K562 (cell line): ENCODE measurements around the gene TSPAN18. TPM values are rescaled to one million over a fixed set of nuclear protein-coding genes. Genes with fewer than 3 reads are reported as not detected.

Source experiments
- CSDE1 ChIP-seq, 2 experiments: fragments of 450-650 bp; IDR thresholded peaks; 2 replicates each; pipeline ENCODE4 v1.6.1; 2016; ENCODE audit warnings: mild to moderate bottlenecking in 1 of 2
- DPF2 ChIP-seq: fragments of 450-650 bp; IDR thresholded peaks from 2 replicates; pipeline ENCODE4 v1.6.1; 2016
- MAFK ChIP-seq: IDR thresholded peaks from 2 replicates; pipeline ENCODE4 v1.6.1; 2011; ENCODE audit warnings: low read length, improper control_type of control experiment
- POLR2AphosphoS2 ChIP-seq: IDR thresholded peaks from 2 replicates; pipeline ENCODE4 v1.6.1; 2012; ENCODE audit warnings: low read length, improper control_type of control experiment
- POLR2AphosphoS5 ChIP-seq: IDR thresholded peaks from 2 replicates; pipeline ENCODE4 v1.6.1; 2011; ENCODE audit warnings: mild to moderate bottlenecking, low read depth, low read length, moderate library complexity; ENCODE audit not compliant: control insufficient read depth, insufficient read depth
- POLR2B ChIP-seq: fragments of 450-650 bp; IDR thresholded peaks from 2 replicates; pipeline ENCODE4 v1.6.1; 2018; ENCODE audit warnings: low read depth; ENCODE audit not compliant: partially characterized antibody
- POLR2G ChIP-seq: fragments of 200-400 bp; formaldehyde crosslinking; IDR thresholded peaks from 2 replicates; pipeline ENCODE4 v1.6.1; 2017; ENCODE audit warnings: low read depth, mild to moderate bottlenecking, antibody characterized with exemption, low read length, moderate library complexity
- TCF3 ChIP-seq: sonication (generic); formaldehyde crosslinking; IDR thresholded peaks from 2 replicates; pipeline ENCODE4 v1.4.0; 2020; ENCODE audit warnings: mild to moderate bottlenecking, missing genetic modification reagents
- YY1 ChIP-seq, 3 experiments: IDR thresholded peaks; 2 replicates each; pipeline ENCODE4 v1.6.1; 2011; ENCODE audit warnings: low read length in 2 of 3, mild to moderate bottlenecking in 2 of 3, moderate library complexity in 2 of 3, borderline replicate concordance in 1 of 3, control low read depth in 1 of 3, low read depth in 1 of 3; ENCODE audit not compliant: insufficient read depth in 3 of 3, insufficient replicate concordance in 2 of 3, control insufficient read depth in 1 of 3, insufficient read length in 1 of 3; ENCODE audit errors: extremely low read depth in 1 of 3
- ZNF174 ChIP-seq: fragments of 250-450 bp; sonication (Bioruptor Pico); IDR thresholded peaks from 2 replicates; pipeline ENCODE4 v1.4.0; 2020; ENCODE audit warnings: mild to moderate bottlenecking
- ZNF217 ChIP-seq: sonication (generic); formaldehyde crosslinking; IDR thresholded peaks from 2 replicates; pipeline ENCODE4 v1.8.0; 2022; ENCODE audit warnings: mild to moderate bottlenecking, missing genetic modification reagents
- ZNF274 ChIP-seq: IDR thresholded peaks from 2 replicates; pipeline ENCODE4 v1.6.1; 2011; ENCODE audit warnings: low read depth, mild to moderate bottlenecking, low read length, moderate library complexity, borderline replicate concordance
- ZNF717 ChIP-seq: fragments of 250-450 bp; sonication (Bioruptor Pico); IDR thresholded peaks from 2 replicates; pipeline ENCODE4 v1.5.0; 2021
- ZNF79 ChIP-seq: fragments of 250-450 bp; sonication (Bioruptor Pico); IDR thresholded peaks from 2 replicates; pipeline ENCODE4 v1.4.0; 2020; ENCODE audit warnings: low read depth, mild to moderate bottlenecking, moderate library complexity
- polyA plus RNA-seq, 8 experiments: library from polyadenylated mRNA; depleted of rRNA in 4 of 8; stranded (reverse) in 5 of 8; unstranded in 3 of 8; fragments of >200 nt; fragmentation: Nextera tagmentation in 2 of 8; fragmentation: Illumina TruSeq in 1 of 8; extraction: Ambion mirVana in 2 of 8; extraction: Trizol in 1 of 8; gene quantifications; 2 replicates each; pipeline versions ENCODE4 v1.2.1 to v1.2.3, GENCODE V29; 2011 to 2014; ENCODE audit warnings: inconsistent platforms in 1 of 8, missing spikeins in 1 of 8
- total RNA-seq, 7 experiments: library from RNA; depleted of rRNA in 6 of 7; stranded (reverse); fragments of >200 nt in 6 of 7; fragmentation: Illumina TruSeq in 2 of 7; extraction: Trizol in 2 of 7; gene quantifications; 2 replicates each; pipeline versions ENCODE4 v1.2.1 to v1.2.3, GENCODE V29; 2011 to 2021; ENCODE audit warnings: low replicate concordance in 1 of 7
- TF ChIP-seq, protein P1 (sequence below): fragments of 250-450 bp; sonication (Bioruptor Pico); IDR thresholded peaks from 2 replicates; pipeline ENCODE4 v1.4.0; 2020
- TF ChIP-seq, protein P2 (sequence below): fragments of 450-650 bp; conservative IDR thresholded peaks from 2 replicates; pipeline ENCODE4 v1.6.1; 2016; ENCODE audit warnings: missing genetic modification characterization, low read depth, mild to moderate bottlenecking, missing compliant biosample characterization, moderate library complexity
- TF ChIP-seq, protein P3 (sequence below): fragments of 250-450 bp; sonication (Bioruptor Pico); IDR thresholded peaks from 2 replicates; pipeline ENCODE4 v1.4.0; 2020; ENCODE audit warnings: borderline replicate concordance
- TF ChIP-seq, protein P4 (sequence below): fragments of 250-450 bp; sonication (Bioruptor Pico); IDR thresholded peaks from 2 replicates; pipeline ENCODE4 v1.6.1; 2021; ENCODE audit warnings: mild to moderate bottlenecking

TSPAN18 gene
- total and polyA plus RNA-seq, 9 of the 15 experiments (the other 6 are each of a cell fraction or from before 2014, with no cell fraction given), result 0.17 to 0.35 (median 0.22) TPM; not detected in 4

DNA sequence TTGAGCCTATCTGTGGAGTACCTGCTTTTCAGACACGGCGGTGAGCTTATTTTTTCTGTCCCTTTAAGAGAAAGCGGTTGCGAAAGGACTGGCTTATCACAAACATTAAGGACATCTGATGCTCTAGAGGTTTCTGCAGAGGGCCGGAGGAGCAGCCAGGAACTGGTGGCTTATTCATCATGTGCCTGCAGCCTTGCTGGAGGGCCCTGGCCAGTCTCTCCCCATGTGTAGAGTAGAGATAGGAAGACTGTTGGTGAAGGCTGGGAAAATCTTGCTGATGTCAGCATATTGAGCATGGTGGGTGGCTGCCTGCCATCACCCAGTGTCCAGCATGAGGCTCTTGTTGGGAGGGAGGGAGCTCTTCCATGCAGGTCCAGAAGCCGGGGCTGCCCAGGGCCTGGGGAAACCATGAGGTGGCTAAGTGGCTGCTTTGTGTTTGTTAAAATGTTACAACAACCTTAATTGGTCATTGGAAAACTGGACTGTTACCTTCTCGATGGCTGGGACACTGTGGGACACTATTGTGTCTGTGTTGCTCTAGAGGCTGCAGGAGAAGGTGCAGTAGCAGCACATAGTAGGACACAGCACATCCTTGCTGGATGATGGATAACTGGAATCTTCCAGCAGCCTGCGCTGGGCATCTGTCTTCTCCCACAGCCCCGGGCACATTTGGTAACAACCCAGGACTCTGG, 54.3 kb downstream of the TSPAN18 start (continued):
- no peak for TF ChIP-seq CSDE1 (IDR thresholded peaks at IDR 0.05)
- TF ChIP-seq POLR2AphosphoS2, result no peak
- TF ChIP-seq, protein P1, sequence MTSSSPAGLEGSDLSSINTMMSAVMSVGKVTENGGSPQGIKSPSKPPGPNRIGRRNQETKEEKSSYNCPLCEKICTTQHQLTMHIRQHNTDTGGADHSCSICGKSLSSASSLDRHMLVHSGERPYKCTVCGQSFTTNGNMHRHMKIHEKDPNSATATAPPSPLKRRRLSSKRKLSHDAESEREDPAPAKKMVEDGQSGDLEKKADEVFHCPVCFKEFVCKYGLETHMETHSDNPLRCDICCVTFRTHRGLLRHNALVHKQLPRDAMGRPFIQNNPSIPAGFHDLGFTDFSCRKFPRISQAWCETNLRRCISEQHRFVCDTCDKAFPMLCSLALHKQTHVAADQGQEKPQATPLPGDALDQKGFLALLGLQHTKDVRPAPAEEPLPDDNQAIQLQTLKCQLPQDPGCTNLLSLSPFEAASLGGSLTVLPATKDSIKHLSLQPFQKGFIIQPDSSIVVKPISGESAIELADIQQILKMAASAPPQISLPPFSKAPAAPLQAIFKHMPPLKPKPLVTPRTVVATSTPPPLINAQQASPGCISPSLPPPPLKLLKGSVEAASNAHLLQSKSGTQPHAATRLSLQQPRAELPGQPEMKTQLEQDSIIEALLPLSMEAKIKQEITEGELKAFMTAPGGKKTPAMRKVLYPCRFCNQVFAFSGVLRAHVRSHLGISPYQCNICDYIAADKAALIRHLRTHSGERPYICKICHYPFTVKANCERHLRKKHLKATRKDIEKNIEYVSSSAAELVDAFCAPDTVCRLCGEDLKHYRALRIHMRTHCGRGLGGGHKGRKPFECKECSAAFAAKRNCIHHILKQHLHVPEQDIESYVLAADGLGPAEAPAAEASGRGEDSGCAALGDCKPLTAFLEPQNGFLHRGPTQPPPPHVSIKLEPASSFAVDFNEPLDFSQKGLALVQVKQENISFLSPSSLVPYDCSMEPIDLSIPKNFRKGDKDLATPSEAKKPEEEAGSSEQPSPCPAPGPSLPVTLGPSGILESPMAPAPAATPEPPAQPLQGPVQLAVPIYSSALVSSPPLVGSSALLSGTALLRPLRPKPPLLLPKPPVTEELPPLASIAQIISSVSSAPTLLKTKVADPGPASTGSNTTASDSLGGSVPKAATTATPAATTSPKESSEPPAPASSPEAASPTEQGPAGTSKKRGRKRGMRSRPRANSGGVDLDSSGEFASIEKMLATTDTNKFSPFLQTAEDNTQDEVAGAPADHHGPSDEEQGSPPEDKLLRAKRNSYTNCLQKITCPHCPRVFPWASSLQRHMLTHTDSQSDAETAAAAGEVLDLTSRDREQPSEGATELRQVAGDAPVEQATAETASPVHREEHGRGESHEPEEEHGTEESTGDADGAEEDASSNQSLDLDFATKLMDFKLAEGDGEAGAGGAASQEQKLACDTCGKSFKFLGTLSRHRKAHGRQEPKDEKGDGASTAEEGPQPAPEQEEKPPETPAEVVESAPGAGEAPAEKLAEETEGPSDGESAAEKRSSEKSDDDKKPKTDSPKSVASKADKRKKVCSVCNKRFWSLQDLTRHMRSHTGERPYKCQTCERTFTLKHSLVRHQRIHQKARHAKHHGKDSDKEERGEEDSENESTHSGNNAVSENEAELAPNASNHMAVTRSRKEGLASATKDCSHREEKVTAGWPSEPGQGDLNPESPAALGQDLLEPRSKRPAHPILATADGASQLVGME (CRISPR knock-in tag), result no peak
- TF ChIP-seq ZNF274, result peak; percentile 43; the same call in 1 of the 2 replicates
- TF ChIP-seq MAFK, result peak; percentile 100
- 0 out of 2 replicates have a peak, but pooled peaks have one; percentile 20 for TF ChIP-seq POLR2G
- TF ChIP-seq, protein P2, sequence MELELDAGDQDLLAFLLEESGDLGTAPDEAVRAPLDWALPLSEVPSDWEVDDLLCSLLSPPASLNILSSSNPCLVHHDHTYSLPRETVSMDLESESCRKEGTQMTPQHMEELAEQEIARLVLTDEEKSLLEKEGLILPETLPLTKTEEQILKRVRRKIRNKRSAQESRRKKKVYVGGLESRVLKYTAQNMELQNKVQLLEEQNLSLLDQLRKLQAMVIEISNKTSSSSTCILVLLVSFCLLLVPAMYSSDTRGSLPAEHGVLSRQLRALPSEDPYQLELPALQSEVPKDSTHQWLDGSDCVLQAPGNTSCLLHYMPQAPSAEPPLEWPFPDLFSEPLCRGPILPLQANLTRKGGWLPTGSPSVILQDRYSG (tag), result no peak
- no peak for TF ChIP-seq ZNF217 (CRISPR knock-in tag)
- TF ChIP-seq YY1 (IDR thresholded peaks at IDR 0.05; ENCODE audit: borderline replicate concordance in 1 of 3, control insufficient read depth in 1 of 3, extremely low read depth in 1 of 3, insufficient read depth in 3 of 3, insufficient read length in 1 of 3, insufficient replicate concordance in 2 of 3, low read depth in 1 of 3, low read length in 2 of 3), result peak in 1 of 3 experiments; percentile 67
- no peak for TF ChIP-seq ZNF717
- TF ChIP-seq TCF3, result peak; percentile 97
- TF ChIP-seq ZNF79 (CRISPR knock-in tag), result no peak
- no peak for TF ChIP-seq ZNF174 (CRISPR knock-in tag)
- TF ChIP-seq POLR2B, result no peak
- TF ChIP-seq POLR2AphosphoS5, result peak; percentile 95
- TF ChIP-seq, protein P3, sequence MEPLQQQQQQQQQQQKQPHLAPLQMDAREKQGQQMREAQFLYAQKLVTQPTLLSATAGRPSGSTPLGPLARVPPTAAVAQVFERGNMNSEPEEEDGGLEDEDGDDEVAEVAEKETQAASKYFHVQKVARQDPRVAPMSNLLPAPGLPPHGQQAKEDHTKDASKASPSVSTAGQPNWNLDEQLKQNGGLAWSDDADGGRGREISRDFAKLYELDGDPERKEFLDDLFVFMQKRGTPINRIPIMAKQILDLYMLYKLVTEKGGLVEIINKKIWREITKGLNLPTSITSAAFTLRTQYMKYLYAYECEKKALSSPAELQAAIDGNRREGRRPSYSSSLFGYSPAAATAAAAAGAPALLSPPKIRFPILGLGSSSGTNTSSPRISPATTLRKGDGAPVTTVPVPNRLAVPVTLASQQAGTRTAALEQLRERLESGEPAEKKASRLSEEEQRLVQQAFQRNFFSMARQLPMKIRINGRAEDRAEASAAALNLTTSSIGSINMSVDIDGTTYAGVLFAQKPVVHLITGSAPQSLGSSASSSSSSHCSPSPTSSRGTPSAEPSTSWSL (CRISPR knock-in tag), result no peak
- peak; percentile 95 for TF ChIP-seq DPF2
- TF ChIP-seq, protein P4, sequence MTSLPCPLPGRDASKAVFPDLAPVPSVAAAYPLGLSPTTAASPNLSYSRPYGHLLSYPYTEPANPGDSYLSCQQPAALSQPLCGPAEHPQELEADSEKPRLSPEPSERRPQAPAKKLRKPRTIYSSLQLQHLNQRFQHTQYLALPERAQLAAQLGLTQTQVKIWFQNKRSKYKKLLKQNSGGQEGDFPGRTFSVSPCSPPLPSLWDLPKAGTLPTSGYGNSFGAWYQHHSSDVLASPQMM (CRISPR knock-in tag), result no peak
